K562 (cell line): ENCODE results near the gene TRIM44. TPM values are rescaled to one million over a fixed set of nuclear protein-coding genes. Genes with fewer than 3 reads are reported as not detected.

Source experiments
- ATAC-seq: fragments of 200-7000 bp; cut with Tn5 transposase; 3 replicates; pipeline ENCODE4 v1.9.1; 2020; ENCODE audit warnings: moderate library complexity
- BruUV-seq: library from RNA; stranded (reverse); fragments of 400-500 nt; replicated peaks from 2 replicates; lab custom pipeline; 2021; lab: Mats Ljungman, UMichigan
- CTCF ChIA-PET: fragments of 300-600 bp; formaldehyde crosslinking; extraction: SDS; loops from one replicate; lab custom pipeline; 2021; ENCODE audit warnings: low intra/inter-chr PET ratio; lab: Yijun Ruan, JAX
- POLR2A ChIA-PET: fragments of 300-600, 350-650 bp; sonication (Branson Sonifier 250); formaldehyde crosslinking; extraction: SDS; loops from one replicate; lab custom pipeline; 2021; ENCODE audit warnings: antibody characterized with exemption, inconsistent platforms; lab: Yijun Ruan, JAX
- DNase-seq, 4 experiments: peaks; one replicate each; pipeline versions ENCODE4 v3.0.0 to v3.0.0-alpha.2; 2011 to 2018; ENCODE audit warnings: low spot score in 3 of 4, mixed read lengths in 3 of 4; ENCODE audit errors: extremely low read depth in 1 of 4
- FAIRE-seq: peaks from 2 replicates; lab custom pipeline; 2011; peaks lifted over from hg19 to GRCh38; lab: Jason Lieb, UNC
- H2AFZ ChIP-seq: 2 replicates; pipeline ENCODE4 v1.6.0; 2011; ENCODE audit warnings: low read depth, low read length, control low read depth, inconsistent platforms
- H3K27ac ChIP-seq: fragments of 200-600 bp; 3 replicates; pipeline ENCODE4 v1.8.0; 2011; ENCODE audit warnings: low read depth, mild to moderate bottlenecking, control low read depth, inconsistent platforms, low read length, moderate library complexity, mixed read lengths; ENCODE audit errors: extremely low read depth
- H3K27me3 ChIP-seq, 2 experiments: fragments of 300-600 bp in 1 of 2; 2 replicates in 1 of 2; 3 replicates in 1 of 2; pipeline versions ENCODE4 v1.6.0 to v1.8.0; 2011; ENCODE audit warnings: inconsistent platforms in 2 of 2, low read length in 2 of 2, mild to moderate bottlenecking in 1 of 2, mixed read lengths in 1 of 2, moderate library complexity in 1 of 2; ENCODE audit not compliant: control insufficient read depth in 2 of 2, insufficient read depth in 2 of 2
- H3K36me3 ChIP-seq: fragments of 300-600 bp; 3 replicates; pipeline ENCODE4 v1.8.0; 2011; ENCODE audit warnings: mild to moderate bottlenecking, low read length, inconsistent platforms; ENCODE audit not compliant: control insufficient read depth, insufficient read depth
- H3K4me1 ChIP-seq, 2 experiments: fragments of 200-600 bp in 1 of 2; replicated peaks in 1 of 2; 2 replicates in 1 of 2; 3 replicates in 1 of 2; pipeline versions ENCODE4 v1.5.1 to v1.8.0; 2011; ENCODE audit warnings: inconsistent platforms in 2 of 2, low read length in 2 of 2, mild to moderate bottlenecking in 1 of 2, mixed read lengths in 1 of 2, moderate library complexity in 1 of 2; ENCODE audit not compliant: control insufficient read depth in 2 of 2, insufficient read depth in 2 of 2
- H3K4me2 ChIP-seq: 2 replicates; pipeline ENCODE4 v1.6.1; 2011; ENCODE audit warnings: low read length, control low read depth, inconsistent platforms, mixed read lengths; ENCODE audit not compliant: insufficient read depth
- H3K4me3 ChIP-seq: fragments of 200-600 bp; sonication (generic), shearing (Covaris generic); 2 replicates; pipeline ENCODE4 v1.5.1; 2016; ENCODE audit warnings: control low read depth, inconsistent platforms
- H3K79me2 ChIP-seq: fragments of 200-600 bp; 3 replicates; pipeline ENCODE4 v1.8.0; 2011; ENCODE audit warnings: low read length, inconsistent platforms; ENCODE audit not compliant: control insufficient read depth, insufficient read depth
- H3K9ac ChIP-seq, 2 experiments: 2 replicates each; pipeline versions ENCODE4 v1.6.0 to v1.6.1; 2011; ENCODE audit warnings: low read depth in 2 of 2, low read length in 2 of 2, control low read depth in 1 of 2, inconsistent platforms in 1 of 2, mild to moderate bottlenecking in 1 of 2, mixed read lengths in 1 of 2; ENCODE audit not compliant: insufficient read depth in 1 of 2
- H3K9me1 ChIP-seq: one replicate; pipeline ENCODE4 v1.6.0; 2011; ENCODE audit warnings: inconsistent platforms, mild to moderate bottlenecking, low read length, moderate library complexity; ENCODE audit not compliant: control insufficient read depth, insufficient read depth
- H3K9me3 ChIP-seq: replicated peaks from 2 replicates; pipeline ENCODE4 v1.5.1; 2011; ENCODE audit warnings: low read depth, low read length, inconsistent platforms; ENCODE audit not compliant: control insufficient read depth, insufficient read depth
- H4K20me1 ChIP-seq: replicated peaks from 2 replicates; pipeline ENCODE4 v1.6.1; 2011; ENCODE audit warnings: low read length, inconsistent platforms, mixed read lengths; ENCODE audit not compliant: control insufficient read depth, insufficient read depth
- CTBP1 ChIP-seq: fragments of 450-650 bp; IDR thresholded peaks from 2 replicates; pipeline ENCODE4 v1.6.1; 2016; ENCODE audit warnings: borderline replicate concordance
- ELF4 ChIP-seq: fragments of 450-650 bp; formaldehyde crosslinking; IDR thresholded peaks from 2 replicates; pipeline ENCODE4 v1.4.0; 2022; ENCODE audit warnings: missing genetic modification characterization
- FOXM1 ChIP-seq, 2 experiments: fragments of 450-650 bp in 1 of 2; sonication (generic) in 1 of 2; formaldehyde crosslinking in 1 of 2; IDR thresholded peaks; 2 replicates each; pipeline versions ENCODE4 v1.6.1 to v1.9.0; 2017 to 2022; ENCODE audit warnings: low read depth in 2 of 2, mild to moderate bottlenecking in 2 of 2, missing genetic modification reagents in 1 of 2, moderate library complexity in 1 of 2
- HDGF ChIP-seq: fragments of 450-650 bp; IDR thresholded peaks from 2 replicates; pipeline ENCODE4 v1.6.1; 2016
- KLF13 ChIP-seq: fragments of 450-650 bp; IDR thresholded peaks from 2 replicates; pipeline ENCODE4 v1.6.1; 2016; ENCODE audit warnings: missing genetic modification characterization, low read depth, mild to moderate bottlenecking, missing compliant biosample characterization, moderate library complexity, borderline replicate concordance
- MBD2 ChIP-seq: sonication (generic); IDR thresholded peaks from 2 replicates; pipeline ENCODE4 v1.6.1; 2016; ENCODE audit warnings: low read depth, borderline replicate concordance
- MYC ChIP-seq, 2 experiments: fragments of 250-450 bp in 1 of 2; sonication (Bioruptor Pico) in 1 of 2; IDR thresholded peaks; 2 replicates each; pipeline versions ENCODE4 v1.5.1 to v1.6.1; 2012 to 2021; ENCODE audit warnings: low read depth in 2 of 2, borderline replicate concordance in 1 of 2, improper control_type of control experiment in 1 of 2, low read length in 1 of 2, mild to moderate bottlenecking in 1 of 2, moderate library complexity in 1 of 2
- NR2C2 ChIP-seq, 2 experiments: fragments of 200-800 bp in 1 of 2; sonication (Bioruptor generic) in 1 of 2; sonication (generic) in 1 of 2; formaldehyde crosslinking in 1 of 2; IDR thresholded peaks; 2 replicates each; pipeline versions ENCODE4 v1.6.1 to v1.8.0; 2016 to 2022; ENCODE audit warnings: mild to moderate bottlenecking in 1 of 2, missing compliant biosample characterization in 1 of 2, missing genetic modification characterization in 1 of 2, missing genetic modification reagents in 1 of 2
- SIX5 ChIP-seq, 2 experiments: IDR thresholded peaks; 2 replicates each; pipeline ENCODE4 v1.6.1; 2011; ENCODE audit warnings: low read length in 2 of 2, borderline replicate concordance in 1 of 2, low read depth in 1 of 2, mild to moderate bottlenecking in 1 of 2, moderate library complexity in 1 of 2; ENCODE audit not compliant: insufficient read depth in 1 of 2
- U2AF2 ChIP-seq: fragments of 200-400 bp; formaldehyde crosslinking; optimal IDR thresholded peaks from 2 replicates; pipeline ENCODE3; 2017; ENCODE audit warnings: low read depth, mild to moderate bottlenecking, low read length
- ZNF699 ChIP-seq: fragments of 250-450 bp; sonication (Bioruptor Pico); IDR thresholded peaks from 2 replicates; pipeline ENCODE4 v1.8.0; 2021; ENCODE audit warnings: mild to moderate bottlenecking, moderate library complexity; ENCODE audit not compliant: insufficient replicate concordance
- WGBS: fragments of 100-300 bp; shearing (Covaris generic); methylation state at CpG from one replicate; pipeline ENCODE4 v1.1.6; 2016; ENCODE audit warnings: low coverage, mixed read lengths; ENCODE audit not compliant: insufficient coverage; ENCODE audit errors: missing lambda C conversion rate; 5-methylcytosine and 5-hydroxymethylcytosine counted together
- in situ Hi-C: fragments of 300-500 bp; cut with MboI; formaldehyde crosslinking; loops from 4 replicates; pipeline ENCODE4 v1.15.0; 2018; ENCODE audit warnings: inconsistent platforms, mixed read lengths
- intact Hi-C: fragments of 100-400 bp; cut with micrococcal nuclease; formaldehyde crosslinking; loops from 2 replicates; pipeline ENCODE4 v1.14.2; 2022
- polyA plus RNA-seq, 8 experiments: library from polyadenylated mRNA; depleted of rRNA in 4 of 8; stranded (reverse) in 5 of 8; unstranded in 3 of 8; fragments of >200 nt; fragmentation: Nextera tagmentation in 2 of 8; fragmentation: Illumina TruSeq in 1 of 8; extraction: Ambion mirVana in 2 of 8; extraction: Trizol in 1 of 8; gene quantifications; 2 replicates each; pipeline versions ENCODE4 v1.2.1 to v1.2.3, GENCODE V29; 2011 to 2014; ENCODE audit warnings: inconsistent platforms in 1 of 8, missing spikeins in 1 of 8
- total RNA-seq, 7 experiments: library from RNA; depleted of rRNA in 6 of 7; stranded (reverse); fragments of >200 nt in 6 of 7; fragmentation: Illumina TruSeq in 2 of 7; extraction: Trizol in 2 of 7; gene quantifications; 2 replicates each; pipeline versions ENCODE4 v1.2.1 to v1.2.3, GENCODE V29; 2011 to 2021; ENCODE audit warnings: low replicate concordance in 1 of 7

Gene TRIM44
- total and polyA plus RNA-seq, 9 of the 15 experiments (the other 6 are each of a cell fraction or from before 2014, with no cell fraction given): 8.3 to 105 (median 37.2) TPM

DNA sequence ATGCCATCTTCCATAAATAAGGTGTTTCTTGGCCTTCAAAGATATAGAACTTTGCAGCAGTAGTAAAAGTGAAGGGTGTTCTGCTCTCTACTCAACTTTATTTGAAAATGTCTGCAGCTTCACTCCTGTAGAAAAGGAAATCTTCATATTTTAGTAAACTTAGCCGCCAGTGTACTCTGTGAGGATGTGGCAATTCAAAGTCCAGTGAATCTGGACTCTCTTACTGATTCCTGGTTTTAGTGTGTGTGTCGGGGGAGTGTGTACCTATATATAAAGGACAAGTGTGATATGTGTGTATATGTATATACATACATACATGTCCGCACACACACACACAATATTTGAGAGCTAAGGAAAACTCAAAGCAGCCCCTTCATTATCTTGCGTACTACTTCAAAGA lies 147.0 kb downstream of the TRIM44 start:
- CTCF ChIA-PET: no interaction called here
- Histone ChIP-seq H3K27ac (no peak overlapping the region), H3K4me2 (no peak overlapping the region), H3K9me1 (no peaks in the 10 kb centered on the region), H3K9ac (no peak overlapping the region), H3K9me3 (no peaks in the 10 kb centered on the region), H3K27me3 (no peaks in the 10 kb centered on the region), H3K79me2 (no peaks in the 10 kb centered on the region), H3K4me1 (no peaks in the 10 kb centered on the region), H3K36me3 (peaks cover 35% of the 10 kb centered on the region; the same call in 2 of the 3 replicates), H3K4me3 (no peak overlapping the region), H2AFZ (no peak overlapping the region), H4K20me1 (no peaks in the 10 kb centered on the region)
- no peak for DNase-seq
- no peak for ATAC-seq
- FAIRE-seq: no peak
- intact Hi-C loops: no loop called here
- in situ Hi-C loops: no loop called here
- WGBS: 69% methylated on average over 4 of the region's 4 CpGs
- POLR2A ChIA-PET: interaction anchor here (0.5 kb wide), 1 partner anchor 172 kb away, joined by 3 read pairs; no protein-coding TSS in a partner anchor
- no TSS peak for BruUV-seq
- TF ChIP-seq SIX5 (IDR thresholded peaks at IDR 0.05; ENCODE audit: borderline replicate concordance in 1 of 2, insufficient read depth in 1 of 2, low read depth in 1 of 2, low read length in 2 of 2): no peak
- TF ChIP-seq CTBP1: no peak
- no peak for TF ChIP-seq ELF4 (CRISPR knock-in tag)
- no peak for TF ChIP-seq HDGF
- no peak for TF ChIP-seq ZNF699 (CRISPR knock-in tag)
- no peak for TF ChIP-seq MBD2
- TF ChIP-seq NR2C2 (CRISPR knock-in tag; IDR thresholded peaks at IDR 0.05): no peak
- TF ChIP-seq NR2C2 (tag; IDR thresholded peaks at IDR 0.05): no peak
- no peak for TF ChIP-seq MYC (IDR thresholded peaks at IDR 0.05; ENCODE audit: low read depth, low read length)
- TF ChIP-seq MYC (CRISPR knock-in tag; IDR thresholded peaks at IDR 0.05; ENCODE audit: borderline replicate concordance, low read depth): no peak
- no peak for TF ChIP-seq FOXM1 (IDR thresholded peaks at IDR 0.05; ENCODE audit: low read depth)
- TF ChIP-seq FOXM1 (CRISPR knock-in tag; IDR thresholded peaks at IDR 0.05; ENCODE audit: low read depth): no peak
- TF ChIP-seq U2AF2: no peak
- TF ChIP-seq KLF13 (tag): no peak
